HG03439 (cell line): ENCODE data around the gene EIF4G3.
"Not testable (repeated sequence)": the region's sequence is repeated elsewhere in the genome, so short reads cannot be mapped to it uniquely, and the experiment has no call there.

Experiments used
- ATAC-seq: cut with Tn5 transposase; IDR thresholded peaks from one replicate; pipeline ENCODE4 v1.9.1; 2021; ENCODE audit warnings: mild to moderate bottlenecking, moderate library complexity; ENCODE audit not compliant: unreplicated experiment

The EIF4G3 gene

DNA sequence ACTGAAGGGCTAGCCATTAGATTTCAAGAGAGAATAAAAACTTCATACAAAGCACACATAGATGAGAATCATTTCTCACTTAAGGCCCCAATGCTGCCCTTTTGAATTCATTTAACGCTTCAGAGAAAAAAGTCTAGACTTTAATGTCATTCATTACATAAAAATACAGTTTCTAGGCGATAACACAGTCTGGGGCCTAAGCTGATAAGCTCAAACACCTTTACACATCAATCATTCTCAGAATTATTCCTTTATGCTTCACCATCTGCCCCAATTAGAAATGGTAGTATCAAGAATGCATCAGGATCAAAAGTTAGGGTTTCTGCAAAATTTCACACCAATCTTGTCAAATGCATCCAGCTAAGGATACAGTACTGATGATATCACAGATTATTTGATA, 289.5 kb downstream of the EIF4G3 start:
- no peak for ATAC-seq

DNA sequence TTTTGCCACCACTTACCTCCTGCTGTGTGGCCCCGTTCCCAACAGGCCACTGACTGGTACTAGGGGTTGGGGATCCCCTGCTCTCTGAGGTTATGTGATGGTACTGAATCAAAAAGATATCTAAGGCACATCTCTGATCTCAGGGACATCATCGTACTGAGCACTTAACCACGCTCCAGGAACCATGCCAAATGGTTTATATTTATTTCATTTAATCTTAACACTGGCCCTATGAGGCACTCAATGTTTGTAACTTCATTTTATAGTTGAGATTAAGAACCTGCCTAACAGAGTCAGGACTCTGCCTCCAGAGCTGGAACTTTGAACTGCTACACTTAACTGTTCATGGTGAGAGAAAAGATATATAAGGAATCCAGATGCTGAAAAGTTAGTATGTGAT, 291.6 kb downstream of the EIF4G3 start:
- ATAC-seq: no peak

DNA sequence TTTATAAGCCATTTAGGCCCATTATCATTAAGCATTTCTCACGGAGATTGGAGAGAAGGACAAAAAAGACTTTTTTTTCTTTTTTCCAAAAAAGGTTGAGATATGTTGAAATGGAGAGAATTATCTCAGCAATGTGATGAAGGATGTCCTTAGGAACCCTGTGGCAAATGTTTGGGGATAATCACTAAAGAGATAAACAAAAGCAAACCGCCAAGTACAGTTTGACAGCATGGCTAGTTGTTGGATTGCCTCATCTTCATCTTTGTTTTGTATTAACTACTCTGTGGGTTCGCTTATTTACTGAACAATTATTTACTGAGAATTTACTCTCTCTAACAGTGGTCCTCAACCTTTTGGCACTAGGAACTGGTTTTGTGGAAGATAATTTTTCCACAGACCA, 292.2 kb downstream of the EIF4G3 start:
- no peak for ATAC-seq

GRCh38 chr1:20883766-20884165, 292.9 kb downstream of the EIF4G3 start:
- ATAC-seq: no peak

DNA sequence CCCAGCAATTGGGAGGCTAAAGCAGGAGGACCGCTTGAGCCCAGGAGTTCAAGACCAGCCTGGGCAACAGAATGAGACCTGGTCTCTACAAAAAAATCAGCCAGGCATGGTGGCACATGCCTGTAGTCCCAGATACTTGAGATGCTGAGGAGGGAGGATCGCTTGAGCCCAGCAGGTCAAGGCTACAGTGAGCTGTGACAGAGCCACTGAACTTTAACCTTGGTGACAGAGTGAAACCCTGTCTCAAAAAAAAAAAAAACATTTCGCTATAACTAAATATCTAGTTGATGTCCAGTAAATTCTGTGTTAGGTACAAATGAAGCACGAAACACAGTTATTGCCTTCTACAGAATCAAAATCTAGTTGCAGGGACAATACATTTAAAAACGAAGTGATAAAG, 293.9 kb downstream of the EIF4G3 start:
- ATAC-seq: no peak

DNA sequence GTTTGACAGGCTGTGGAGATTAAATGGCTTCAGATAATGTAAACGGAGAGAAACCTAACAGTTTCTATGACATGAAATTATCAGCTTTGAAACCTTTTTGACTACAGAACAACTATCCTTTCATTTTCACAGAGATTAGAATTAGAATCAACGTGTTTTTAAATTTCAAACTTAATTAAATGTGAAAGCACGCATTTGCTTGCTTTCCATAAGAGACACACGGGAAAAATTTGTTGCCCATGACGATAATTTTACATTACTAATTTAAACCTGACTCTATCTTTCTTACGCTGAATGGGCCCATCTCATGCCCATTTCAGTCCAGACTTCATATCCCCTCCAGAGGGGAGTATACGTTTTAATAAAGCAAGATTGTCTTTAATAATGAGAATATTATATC, 297.9 kb downstream of the EIF4G3 start:
- ATAC-seq: no peak

DNA sequence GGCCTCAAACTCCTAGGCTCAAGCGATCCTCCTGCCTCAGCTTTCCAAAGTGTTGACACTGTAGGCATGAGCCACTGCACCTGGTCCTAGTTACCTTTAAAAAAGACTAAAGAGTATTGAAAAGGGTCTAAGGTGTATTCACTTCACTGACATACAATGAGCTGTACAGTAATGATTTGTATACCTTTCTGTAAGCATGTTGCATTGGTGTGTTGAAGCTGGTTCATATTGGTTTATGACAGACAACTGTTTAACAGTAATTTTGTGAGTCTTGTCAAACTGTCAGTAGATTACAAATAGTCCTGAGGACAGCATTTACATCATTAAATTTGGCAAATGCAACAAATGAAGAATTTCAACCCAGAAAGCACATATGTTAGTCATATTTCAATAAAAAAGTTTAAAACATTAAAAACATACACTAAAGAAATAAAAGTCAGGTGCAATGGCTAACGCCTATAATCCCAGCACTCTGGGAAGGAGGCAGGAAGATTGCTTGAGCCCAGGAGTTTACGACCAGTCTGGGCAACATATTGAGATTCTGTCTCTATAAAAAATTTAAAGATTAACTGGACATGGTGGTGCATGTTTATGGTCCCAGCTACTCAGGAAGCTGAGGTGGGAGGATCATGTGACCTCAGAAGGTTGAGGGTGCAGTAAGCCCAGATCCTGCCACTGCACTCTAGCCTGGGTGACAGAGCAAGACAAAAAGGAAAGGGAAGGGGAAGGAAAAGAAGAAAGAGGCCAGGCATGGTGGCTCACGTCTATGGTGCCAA, 301.3 kb downstream of the EIF4G3 start:
- no peak for ATAC-seq

GRCh38 chr1:20873311-20873710, 303.4 kb downstream of the EIF4G3 start:
- no peak for ATAC-seq

- ATAC-seq: no peak
These were observed 305.3 kb downstream of the EIF4G3 start for GRCh38 chr1:20871419-20871818.

DNA sequence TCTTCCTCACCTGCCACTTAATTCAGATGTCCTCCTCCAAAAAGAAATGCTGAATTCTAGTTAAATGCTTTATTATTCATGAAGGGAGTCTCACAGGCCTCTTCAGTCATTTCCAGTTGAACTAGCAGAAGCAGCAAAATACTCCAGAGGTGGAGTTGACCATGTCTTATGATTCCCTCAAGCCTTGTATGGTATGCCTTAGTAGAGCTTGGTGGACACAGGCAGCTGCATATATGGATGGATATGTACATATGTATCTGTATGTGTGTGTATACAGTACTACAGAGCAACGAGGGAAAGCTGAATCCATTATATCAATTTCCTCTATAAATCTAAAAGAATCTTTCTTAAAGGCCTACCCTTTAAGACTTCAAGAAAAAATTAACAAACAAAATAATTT, 306.0 kb downstream of the EIF4G3 start:
- no peak for ATAC-seq

GRCh38 chr1:20868263-20868662, 308.4 kb downstream of the EIF4G3 start:
- no peak for ATAC-seq

GRCh38 chr1:20867847-20868246, 308.9 kb downstream of the EIF4G3 start:
- no peak for ATAC-seq

- no peak for ATAC-seq
These were observed 309.6 kb downstream of the EIF4G3 start for GRCh38 chr1:20867062-20867461.

GRCh38 chr1:20865001-20865400, 311.7 kb downstream of the EIF4G3 start:
- no peak for ATAC-seq

DNA sequence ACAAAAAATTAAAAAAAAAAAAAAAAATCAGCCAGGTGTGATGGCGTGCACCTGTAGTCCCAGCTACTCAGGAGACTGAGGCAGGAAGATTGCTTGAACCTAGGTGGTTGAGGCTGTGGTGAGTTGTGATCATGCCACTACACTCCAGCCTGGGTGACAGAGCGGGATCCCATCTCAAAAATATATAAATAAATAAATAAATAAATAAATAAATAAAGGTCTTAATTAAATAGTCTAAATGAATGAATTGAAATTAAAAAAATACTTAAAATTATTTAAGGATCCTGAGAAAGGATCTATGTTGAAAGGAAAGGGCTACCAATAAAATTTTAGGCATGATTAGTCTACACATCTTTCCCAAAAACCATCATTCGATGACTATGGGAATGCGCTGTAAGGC, 322.2 kb downstream of the EIF4G3 start:
- ATAC-seq: no peak

DNA sequence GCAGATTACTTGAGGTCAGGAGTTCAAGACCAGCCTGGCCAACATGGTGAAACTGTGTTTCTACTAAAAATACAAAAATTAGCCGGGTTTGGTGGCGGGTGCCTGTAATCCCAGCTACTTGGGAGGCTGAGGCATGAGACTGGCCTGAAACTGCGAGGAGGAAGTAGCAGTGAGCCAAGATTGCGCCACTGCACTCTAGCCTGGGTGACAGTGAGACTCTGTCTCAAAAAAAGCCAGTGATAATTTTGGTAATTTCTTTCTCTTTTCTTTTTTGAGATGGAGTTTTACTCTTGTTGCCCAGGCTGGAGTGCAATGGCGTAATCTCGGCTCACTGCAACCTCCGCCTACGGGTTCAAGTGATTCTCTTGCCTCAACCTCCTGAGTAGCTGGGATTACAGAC, 324.9 kb downstream of the EIF4G3 start:
- not testable (repeated sequence) for ATAC-seq

DNA sequence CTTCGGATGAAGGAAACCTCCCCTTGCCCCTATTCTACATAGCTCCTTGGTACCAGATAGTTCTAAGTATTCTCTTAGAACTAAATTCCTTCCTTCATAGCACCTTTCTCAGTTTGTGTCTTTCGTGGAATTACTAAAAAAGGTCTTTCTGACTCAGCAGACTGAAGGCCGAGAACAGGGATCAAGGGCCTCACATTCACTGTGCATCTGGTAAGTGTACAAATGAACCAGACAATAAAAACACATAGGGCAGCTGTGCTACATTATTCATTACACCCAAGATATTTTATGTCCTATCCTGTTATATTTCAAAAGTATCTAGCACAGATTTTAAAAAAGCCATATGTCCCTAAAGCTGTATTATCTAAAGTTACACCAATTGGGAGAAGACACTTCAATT, 326.7 kb downstream of the EIF4G3 start:
- no peak for ATAC-seq

GRCh38 chr1:20849100-20849499, 327.6 kb downstream of the EIF4G3 start:
- ATAC-seq: no peak

DNA sequence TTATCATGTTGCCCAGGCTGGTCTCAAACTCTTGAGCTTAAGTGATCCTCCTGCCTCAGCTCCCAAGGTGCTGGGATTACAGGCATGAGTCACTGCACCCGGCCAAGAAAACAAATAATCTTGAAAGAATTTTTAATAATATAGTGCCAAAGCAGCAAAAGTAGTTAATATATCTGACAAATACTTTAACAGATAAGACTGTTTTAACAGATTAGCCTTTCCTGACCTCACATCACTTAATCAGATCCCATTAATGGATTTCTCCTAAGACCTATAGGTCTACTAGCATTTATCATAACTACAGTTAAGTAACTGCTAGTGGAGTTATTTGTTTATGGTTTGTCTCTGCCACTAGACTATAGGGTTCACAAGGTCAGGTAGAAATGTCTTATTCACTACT, 328.5 kb downstream of the EIF4G3 start:
- ATAC-seq: no peak

DNA sequence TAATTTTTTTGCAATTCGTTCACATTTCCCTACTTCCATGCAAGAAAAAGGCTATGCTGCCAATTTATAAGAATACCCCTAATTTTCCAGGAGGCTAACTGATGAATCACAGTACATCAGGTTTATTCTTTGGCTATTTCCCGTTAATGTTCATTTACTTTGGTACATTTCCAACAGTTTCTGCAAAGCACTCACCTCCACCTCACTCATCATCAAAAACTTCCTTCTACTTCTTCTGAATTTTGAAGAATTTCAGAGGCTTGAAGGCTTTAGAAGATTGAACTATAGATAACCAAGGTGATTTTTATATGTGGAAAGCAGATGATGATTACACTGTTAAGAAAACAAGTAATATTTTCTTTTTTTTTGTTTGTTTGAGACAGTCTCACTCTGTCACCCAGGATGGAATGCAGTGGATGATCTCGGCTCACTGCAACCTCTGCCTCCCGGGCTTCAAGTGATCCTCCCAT, 329.1 kb downstream of the EIF4G3 start:
- no peak for ATAC-seq

GRCh38 chr1:20846461-20847374, 330.0 kb downstream of the EIF4G3 start:
- no peak for ATAC-seq

DNA sequence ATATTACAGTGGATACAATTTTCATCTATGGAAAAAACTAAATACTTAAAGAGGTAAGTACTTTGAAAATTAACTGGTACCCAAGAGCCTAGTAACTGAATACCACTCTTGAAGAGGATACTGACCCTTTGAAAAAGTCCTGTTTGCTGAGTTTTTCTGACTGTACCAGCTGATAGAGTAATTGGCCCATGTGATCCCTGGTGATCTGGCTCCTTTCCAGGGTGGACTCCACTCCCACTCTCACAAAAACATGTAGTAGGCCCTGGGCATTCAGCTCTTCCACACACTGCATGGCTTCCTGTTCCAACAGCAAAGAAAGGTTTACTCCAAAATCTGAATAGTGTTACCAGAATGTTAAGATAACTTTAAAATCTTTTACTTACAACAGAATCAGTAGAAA, 336.0 kb downstream of the EIF4G3 start:
- ATAC-seq: no peak
